Measurements from ENCODE around the gene IL1A.

The IL1A gene

GRCh38 chr2:112762276-112762675 lies 22.0 kb downstream of the IL1A start:
- no peak for DNase-seq (ENCODE audit: low read depth)
- no peak overlapping the region for H3K4me3 ChIP-seq (ENCODE audit: low read depth, low read length)
- TF ChIP-seq CTCF (IDR thresholded peaks at IDR 0.05; ENCODE audit: insufficient read depth, low read depth, low read length, missing control alignments): no peak

- no peak for DNase-seq (ENCODE audit: low read depth)
- no peak for TF ChIP-seq CTCF (IDR thresholded peaks at IDR 0.05; ENCODE audit: insufficient read depth, low read depth, low read length, missing control alignments)
- H3K4me3 ChIP-seq (ENCODE audit: low read depth, low read length): no peak overlapping the region
Observed at GRCh38 chr2:112760149-112760548, 24.1 kb downstream of the IL1A start.

GRCh38 chr2:112758711-112759110 lies 25.6 kb downstream of the IL1A start:
- no peak for DNase-seq (ENCODE audit: low read depth)
- H3K4me3 ChIP-seq (ENCODE audit: low read depth, low read length): no peak overlapping the region
- TF ChIP-seq CTCF (IDR thresholded peaks at IDR 0.05; ENCODE audit: insufficient read depth, low read depth, low read length, missing control alignments): no peak

GRCh38 chr2:112757265-112757664 lies 27.0 kb downstream of the IL1A start:
- H3K4me3 ChIP-seq (ENCODE audit: low read depth, low read length): no peak overlapping the region
- no peak for DNase-seq (ENCODE audit: low read depth)
- no peak for TF ChIP-seq CTCF (IDR thresholded peaks at IDR 0.05; ENCODE audit: insufficient read depth, low read depth, low read length, missing control alignments)

GRCh38 chr2:112756207-112756606 lies 28.1 kb downstream of the IL1A start:
- no peak overlapping the region for H3K4me3 ChIP-seq (ENCODE audit: low read depth, low read length)
- no peak for TF ChIP-seq CTCF (IDR thresholded peaks at IDR 0.05; ENCODE audit: insufficient read depth, low read depth, low read length, missing control alignments)
- no peak for DNase-seq (ENCODE audit: low read depth)

- DNase-seq (ENCODE audit: low read depth): no peak
- H3K4me3 ChIP-seq (ENCODE audit: low read depth, low read length): no peak overlapping the region
- TF ChIP-seq CTCF (IDR thresholded peaks at IDR 0.05; ENCODE audit: insufficient read depth, low read depth, low read length, missing control alignments): no peak
Observed at GRCh38 chr2:112755444-112755843, 28.8 kb downstream of the IL1A start.

- no peak for TF ChIP-seq CTCF (IDR thresholded peaks at IDR 0.05; ENCODE audit: insufficient read depth, low read depth, low read length, missing control alignments)
- DNase-seq (ENCODE audit: low read depth): no peak
- no peak overlapping the region for H3K4me3 ChIP-seq (ENCODE audit: low read depth, low read length)
Observed at GRCh38 chr2:112754564-112754963, 29.7 kb downstream of the IL1A start.
